Measurements from ENCODE around the gene USHBP1.

GRCh38 chr19:17210296-17210695 lies 54.2 kb downstream of the USHBP1 start:
- TF ChIP-seq ZNF274 (IDR thresholded peaks at IDR 0.05; ENCODE audit: low read depth, low read length) = no peak
- no peak for TF ChIP-seq SUZ12 (IDR thresholded peaks at IDR 0.05; ENCODE audit: extremely low read depth, insufficient read depth, insufficient read length)
- TF ChIP-seq YY1 (IDR thresholded peaks at IDR 0.05; ENCODE audit: insufficient read depth, insufficient read length) = no peak

Measured in NT2/D1 (cell line).